ENCODE measurements around the gene GABRA5.
"Not testable (repeated sequence)": the region's sequence is repeated elsewhere in the genome, so short reads cannot be mapped to it uniquely, and the experiment has no call there.

The GABRA5 gene

DNA sequence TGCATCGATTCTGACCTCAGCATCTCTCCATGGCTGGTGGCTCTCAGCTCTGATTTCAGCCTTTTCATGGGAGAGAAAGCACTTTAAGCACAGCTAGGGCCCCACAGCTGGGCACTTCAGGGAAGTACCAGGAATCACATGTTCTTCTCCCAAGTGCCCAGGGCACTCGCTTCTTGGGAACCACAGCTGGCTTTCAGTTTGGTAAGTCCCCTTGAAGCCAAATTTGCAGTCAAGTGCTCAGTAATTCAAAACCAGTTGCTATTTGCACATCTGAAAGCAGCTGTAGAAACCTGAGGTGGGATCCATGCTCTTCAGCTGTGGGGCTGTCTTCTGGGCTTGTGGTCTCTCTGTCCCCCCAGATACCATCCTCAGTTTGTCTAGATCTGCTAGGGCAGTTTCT, 12.8 kb downstream of the GABRA5 start:
- no peak for DNase-seq

DNA sequence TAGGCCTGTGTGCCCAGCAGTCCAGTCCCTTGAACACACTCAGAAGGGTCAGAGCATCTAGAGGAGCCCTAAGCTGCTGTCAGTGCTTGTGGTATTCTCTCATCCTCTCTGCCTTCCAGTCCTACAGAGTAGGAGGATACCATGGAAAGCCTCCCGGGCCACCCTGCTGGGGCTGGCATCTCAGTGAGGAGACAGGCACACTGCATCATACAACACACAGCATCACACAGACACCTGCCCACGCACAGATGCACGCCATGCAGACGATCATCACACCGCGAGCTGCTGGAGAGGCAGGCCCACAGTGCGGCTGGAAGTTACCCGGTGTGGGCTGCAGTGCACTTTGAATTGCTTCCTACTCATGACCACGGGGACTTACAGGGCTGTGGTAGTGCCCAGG, 15.2 kb downstream of the GABRA5 start:
- no peak for DNase-seq

DNA sequence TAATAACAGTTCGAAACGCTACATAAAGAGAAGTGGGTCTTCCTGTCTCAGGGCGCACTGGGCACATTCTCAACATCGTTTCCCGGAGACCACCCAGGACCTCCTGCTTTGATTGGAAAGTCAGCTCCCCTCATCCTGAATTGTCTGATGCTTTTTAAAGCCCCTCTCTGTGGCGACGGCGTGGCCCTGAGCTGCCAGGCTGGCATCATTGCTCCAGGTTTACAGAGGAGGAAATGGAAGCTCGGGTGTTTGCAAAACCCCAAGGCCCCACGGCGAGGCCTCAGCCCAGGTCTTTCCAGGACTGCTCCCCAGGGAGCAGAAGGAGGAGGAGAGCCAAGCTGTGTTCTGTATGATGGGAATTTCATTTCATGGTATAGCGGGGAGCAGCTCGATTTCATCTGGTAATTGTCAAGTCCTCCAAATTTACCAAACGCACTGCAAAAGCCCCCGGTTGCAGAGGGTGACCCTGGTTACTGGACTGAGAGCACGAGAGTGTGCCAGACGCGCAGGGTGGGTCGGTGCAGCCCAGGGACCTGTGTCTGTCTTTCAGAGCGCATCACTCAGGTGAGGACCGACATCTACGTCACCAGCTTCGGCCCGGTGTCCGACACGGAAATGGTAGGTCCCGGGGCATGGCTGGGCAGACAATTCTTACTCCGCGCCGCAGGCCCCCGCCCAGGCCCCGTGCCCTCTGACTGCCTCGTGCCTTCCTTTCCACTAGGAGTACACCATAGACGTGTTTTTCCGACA, 15.9 kb downstream of the GABRA5 start:
- DNase-seq: no peak

DNA sequence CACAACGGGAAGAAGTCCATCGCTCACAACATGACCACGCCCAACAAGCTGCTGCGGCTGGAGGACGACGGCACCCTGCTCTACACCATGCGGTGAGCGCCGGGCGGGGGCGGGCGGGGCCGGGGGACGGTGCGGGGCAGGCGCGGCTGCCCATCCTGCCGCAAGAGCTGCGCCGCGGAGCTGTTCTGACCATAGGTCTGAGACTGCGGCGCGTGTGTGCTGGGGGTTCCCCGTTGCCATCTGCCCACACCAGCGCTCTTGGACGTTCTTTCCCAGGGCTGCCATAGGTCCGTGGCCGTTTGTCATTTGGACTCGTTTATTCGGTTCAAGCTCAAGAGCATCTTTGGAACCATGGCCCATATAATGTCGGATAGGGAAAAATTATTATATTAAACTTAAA, 16.6 kb downstream of the GABRA5 start:
- no peak for DNase-seq

- DNase-seq: no peak
These were observed 19.7 kb downstream of the GABRA5 start for GRCh38 chr15:26886566-26886965.

DNA sequence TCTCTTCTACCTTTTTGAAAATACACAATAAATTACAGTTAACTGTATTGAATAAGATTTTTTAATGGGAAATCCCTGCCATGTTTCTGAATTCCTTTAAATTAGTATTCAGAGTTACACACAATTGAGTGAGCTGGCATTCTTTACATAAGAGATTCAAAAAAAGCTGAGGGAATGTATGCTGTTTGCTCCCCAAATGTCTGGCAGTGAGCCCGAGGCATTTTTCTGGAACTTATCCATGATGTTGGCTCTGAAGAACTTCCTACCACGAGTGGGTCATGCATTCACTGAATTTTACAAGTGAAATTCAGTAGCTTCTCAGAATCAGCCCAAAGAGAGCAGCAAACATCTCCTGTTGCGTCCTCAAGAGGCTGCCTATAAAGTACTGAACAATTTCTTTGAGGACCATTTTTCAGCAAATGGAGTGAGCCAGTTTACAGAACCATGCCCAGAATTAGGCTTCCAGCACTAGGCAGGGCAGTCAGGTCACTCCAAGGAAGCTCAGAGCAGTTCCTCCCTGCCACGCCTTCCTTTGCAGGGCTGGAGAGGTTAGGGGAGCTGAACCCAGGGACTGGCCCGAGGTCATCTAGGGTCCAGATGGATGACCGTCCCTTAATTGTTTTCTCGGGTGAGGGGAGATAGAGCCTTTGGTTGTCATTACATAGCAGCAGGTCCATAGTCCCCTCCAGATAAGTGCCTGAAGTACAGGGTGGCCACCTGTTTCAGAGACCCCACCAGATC, 21.2 kb downstream of the GABRA5 start:
- DNase-seq: no peak

DNA sequence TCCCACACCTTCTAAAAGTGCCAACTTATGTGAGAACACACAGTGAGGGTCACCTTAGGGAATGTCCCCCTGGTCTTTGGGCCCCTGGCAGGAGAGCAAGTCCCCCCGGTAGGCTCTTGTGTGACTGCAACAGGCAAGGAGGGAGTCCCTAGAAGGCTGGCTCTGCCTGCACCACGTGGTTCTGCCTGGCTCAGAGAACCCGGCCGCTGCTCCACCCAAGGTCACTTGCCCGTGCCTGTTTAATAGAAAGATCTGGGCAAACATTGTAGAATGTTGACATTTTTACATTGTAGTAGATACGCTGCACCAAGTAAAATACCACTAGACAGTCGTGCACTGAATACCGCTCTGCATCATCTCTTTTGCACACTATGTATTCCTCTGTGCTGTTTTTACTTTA, 21.9 kb downstream of the GABRA5 start:
- no peak for DNase-seq

- peak; percentile 39 for DNase-seq
These were observed 22.5 kb downstream of the GABRA5 start for GRCh38 chr15:26889298-26889898.

DNA sequence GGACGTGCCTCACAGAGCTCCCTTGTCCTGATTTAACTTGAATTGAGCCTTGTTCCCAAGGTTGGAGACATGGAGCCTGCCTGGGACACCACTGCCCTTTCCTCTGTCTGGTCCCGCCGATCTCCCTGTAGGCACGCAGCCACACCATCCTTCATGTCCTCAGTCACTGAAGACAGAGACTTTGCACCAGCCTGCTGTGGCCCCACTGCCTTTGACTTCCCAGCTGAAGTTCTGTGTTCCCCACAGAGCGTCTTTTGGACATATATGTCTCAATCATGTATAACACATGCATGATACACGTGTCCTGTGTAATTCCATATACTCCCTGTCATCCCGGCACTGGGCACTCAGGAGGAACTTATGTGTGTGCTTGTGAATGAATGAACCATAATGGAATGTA, 23.6 kb downstream of the GABRA5 start:
- DNase-seq: no peak

- DNase-seq: no peak
These were observed 24.1 kb downstream of the GABRA5 start for GRCh38 chr15:26890988-26891387.

DNA sequence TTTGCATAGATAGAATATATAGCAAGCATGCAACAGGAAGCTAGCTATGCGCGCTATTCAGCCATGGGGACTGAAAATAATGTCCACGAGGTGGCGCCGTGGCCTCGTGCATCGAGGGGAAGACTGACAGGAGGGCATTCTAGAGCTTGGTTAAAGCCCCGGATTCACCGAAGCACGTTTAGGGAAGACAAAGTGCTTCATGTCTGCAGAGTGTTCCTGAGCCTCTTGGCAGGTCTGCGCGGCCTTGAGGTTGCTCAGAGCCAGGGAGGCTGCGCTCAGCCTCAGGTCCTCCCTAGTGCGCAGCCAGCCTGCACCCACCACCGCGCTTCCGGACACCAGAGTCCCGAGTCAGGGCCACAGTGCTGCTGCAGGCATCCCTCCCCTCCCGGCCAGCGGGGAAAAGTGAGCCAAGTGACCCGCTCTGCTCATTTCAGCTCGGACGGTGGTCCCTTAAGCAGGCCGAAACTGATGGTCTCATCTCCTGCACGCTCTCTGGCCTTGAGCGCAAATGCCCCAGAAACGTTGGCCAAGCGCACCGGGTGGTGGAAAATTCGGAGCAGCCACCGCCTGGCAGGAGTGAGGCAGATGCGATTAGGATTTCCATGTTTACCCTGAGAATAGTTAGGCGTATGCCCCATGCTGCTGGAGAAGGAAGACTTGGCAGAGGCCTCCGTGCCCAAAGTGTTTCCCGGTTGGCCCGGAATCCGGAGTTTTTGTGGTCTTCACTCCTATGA, 24.8 kb downstream of the GABRA5 start:
- DNase-seq: peak; percentile 35

DNA sequence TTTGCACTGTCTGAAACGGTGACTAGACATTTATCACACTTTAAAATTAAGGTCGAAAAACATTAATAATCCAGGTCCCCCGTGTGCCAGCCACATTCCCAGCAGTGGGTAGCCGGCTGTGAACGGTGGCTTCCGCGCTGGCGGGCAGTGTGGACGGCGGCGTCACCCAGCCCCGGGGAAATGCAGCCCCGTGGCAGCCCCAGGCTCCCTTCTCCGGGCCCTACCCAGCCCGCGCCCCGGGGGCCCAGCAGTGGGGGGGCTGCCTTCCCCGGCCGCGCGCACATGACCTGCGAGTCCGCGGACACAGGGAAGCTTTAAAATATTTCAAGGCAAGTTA, 25.3 kb downstream of the GABRA5 start:
- no peak for DNase-seq

DNA sequence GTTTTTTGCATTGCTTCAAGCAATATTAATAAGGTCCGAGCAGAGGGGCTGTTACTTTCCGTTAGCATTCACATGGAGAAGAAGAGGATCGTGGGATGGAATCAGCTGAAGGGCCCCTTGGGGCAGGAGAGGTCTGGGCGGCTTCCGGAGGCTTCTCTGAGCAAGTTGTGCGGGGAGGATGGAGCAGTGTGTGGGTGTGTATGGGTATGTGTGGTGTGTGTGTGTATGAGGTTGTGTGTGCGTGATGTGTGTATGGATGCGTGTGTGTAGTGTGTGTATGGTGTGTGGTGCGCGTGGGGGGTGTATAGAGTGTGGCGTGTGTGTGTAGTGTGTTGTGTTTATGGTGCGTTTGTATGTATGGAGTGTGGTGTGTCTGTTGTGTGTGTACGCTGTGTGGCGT, 25.8 kb downstream of the GABRA5 start:
- DNase-seq: no peak

- DNase-seq: no peak
These were observed 26.6 kb downstream of the GABRA5 start for GRCh38 chr15:26893351-26894065.

DNA sequence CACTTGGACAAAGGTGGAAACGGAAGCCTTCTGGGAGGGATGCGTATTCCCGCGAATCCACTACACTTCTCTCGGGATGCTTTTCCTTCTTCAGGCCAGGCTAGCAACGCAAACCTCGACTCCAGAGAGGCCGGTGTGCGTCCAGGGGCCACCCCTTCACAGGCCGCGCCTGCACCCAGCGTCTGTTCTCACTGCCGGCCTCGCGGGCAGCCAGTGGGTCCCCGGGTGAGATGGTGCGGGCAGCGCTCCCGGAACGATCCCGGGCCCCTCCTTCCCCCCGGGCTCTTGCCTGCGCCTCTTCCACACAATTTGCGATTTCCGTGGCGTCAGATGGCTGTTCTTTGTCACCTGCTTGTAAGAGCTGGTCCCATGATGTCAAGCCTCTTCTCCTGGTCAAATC, 27.3 kb downstream of the GABRA5 start:
- no peak for DNase-seq

- DNase-seq: not testable (repeated sequence)
These were observed 28.5 kb downstream of the GABRA5 start for GRCh38 chr15:26895346-26895745.

GRCh38 chr15:26899658-26900057, 32.8 kb downstream of the GABRA5 start:
- DNase-seq: no peak

DNA sequence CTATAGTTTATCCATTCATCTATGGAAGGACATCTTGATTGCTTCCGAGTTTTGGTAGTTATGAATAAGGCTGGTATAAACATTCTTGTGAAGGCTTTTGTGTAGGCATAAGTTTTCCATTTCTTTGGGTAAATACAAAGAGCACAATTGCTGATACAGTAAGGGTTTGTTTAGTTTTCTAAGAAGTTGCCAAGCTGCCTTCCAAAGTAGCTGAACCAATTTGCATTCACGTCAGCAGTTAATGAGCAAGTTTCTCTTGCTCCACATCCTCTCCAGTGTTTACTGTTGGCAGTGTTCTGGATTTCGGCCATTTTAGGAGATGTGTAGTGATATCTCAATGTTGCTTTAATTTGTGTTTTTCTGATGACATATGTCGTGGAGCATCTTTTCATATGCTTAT, 34.2 kb downstream of the GABRA5 start:
- DNase-seq: no peak

DNA sequence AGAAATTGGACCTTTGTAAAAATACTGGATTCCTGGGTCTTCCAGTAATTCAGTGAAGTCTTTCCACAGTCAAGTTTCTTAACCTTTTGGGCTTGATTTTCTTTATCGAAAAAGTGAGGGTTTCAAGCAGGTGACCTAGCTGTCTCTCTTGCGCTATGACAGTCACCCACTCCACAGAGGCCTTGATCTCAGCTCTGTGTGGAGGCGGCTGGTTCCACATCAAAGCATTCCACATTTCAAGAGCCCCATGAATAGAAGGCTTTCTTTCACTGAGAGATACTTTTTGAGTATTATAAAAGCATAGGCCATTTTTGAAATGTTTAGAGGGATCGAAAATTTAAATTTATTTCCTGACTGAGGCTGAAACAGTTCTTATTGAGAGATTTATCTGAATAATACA, 43.9 kb downstream of the GABRA5 start:
- DNase-seq: no peak

DNA sequence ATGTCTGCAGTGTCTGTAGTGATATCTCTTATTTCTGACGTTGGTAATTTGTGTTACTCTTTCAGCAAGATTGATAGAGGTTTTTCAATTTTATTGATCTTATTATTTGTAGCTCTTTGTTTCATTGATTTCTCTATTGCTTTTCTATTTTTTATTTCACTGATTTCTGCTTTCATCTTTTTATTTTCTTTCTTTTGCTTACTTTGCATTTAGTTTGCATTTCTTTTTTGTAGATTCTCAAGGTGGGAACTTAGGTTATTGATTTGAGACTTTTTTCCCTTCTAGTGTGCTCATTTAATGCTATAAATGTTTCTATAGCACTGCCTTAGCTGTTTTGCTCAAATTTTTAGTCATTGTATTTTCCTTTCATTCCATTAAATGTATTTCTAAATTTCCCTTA, 54.6 kb downstream of the GABRA5 start:
- DNase-seq: no peak

DNA sequence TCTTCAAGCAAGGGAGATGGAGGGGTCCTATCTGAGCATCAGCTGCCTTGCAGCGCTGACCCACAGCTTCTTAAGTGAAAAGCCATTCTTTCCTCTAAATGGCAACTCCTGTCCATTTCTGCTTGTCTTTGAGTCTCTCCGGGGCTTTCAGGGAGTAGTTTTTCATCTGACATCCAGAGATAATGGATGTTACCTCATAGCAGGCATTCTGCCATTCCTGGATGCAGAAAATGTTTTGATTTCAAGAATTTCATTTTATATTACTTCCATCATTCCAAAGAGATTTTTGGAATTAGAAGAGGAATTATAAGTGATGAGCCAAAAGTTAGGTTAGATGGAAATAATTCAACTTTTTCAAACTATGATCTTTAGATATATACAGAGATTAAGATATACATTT, 59.2 kb downstream of the GABRA5 start:
- no peak for DNase-seq

GRCh38 chr15:26928051-26928450, 61.2 kb downstream of the GABRA5 start:
- no peak for DNase-seq

- DNase-seq: no peak
These were observed 62.7 kb downstream of the GABRA5 start for GRCh38 chr15:26929588-26929987.

Data from NCI-H1105 treated with DMSO at 0.1 percent for 48 hours (cell line).